ENCODE data around the gene PLOD2.

PLOD2 gene

GRCh38 chr3:146050691-146051090, 110.3 kb downstream of the PLOD2 start:
- no peak for DNase-seq (ENCODE audit: low read depth in 2 of 2, low spot score in 1 of 2)

- DNase-seq (ENCODE audit: low read depth in 2 of 2, low spot score in 1 of 2): no peak
Observed at GRCh38 chr3:146047485-146047884, 113.5 kb downstream of the PLOD2 start.

GRCh38 chr3:146044046-146044445, 116.9 kb downstream of the PLOD2 start:
- DNase-seq (ENCODE audit: low read depth in 2 of 2, low spot score in 1 of 2): no peak

- DNase-seq (ENCODE audit: low read depth in 2 of 2, low spot score in 1 of 2): no peak
Observed at GRCh38 chr3:146040630-146041029, 120.4 kb downstream of the PLOD2 start.

GRCh38 chr3:146037697-146038096, 123.3 kb downstream of the PLOD2 start:
- DNase-seq (ENCODE audit: low read depth in 2 of 2, low spot score in 1 of 2): no peak

- DNase-seq (ENCODE audit: low read depth in 2 of 2, low spot score in 1 of 2): no peak
Observed at GRCh38 chr3:146036281-146036680, 124.7 kb downstream of the PLOD2 start.

- DNase-seq (ENCODE audit: low read depth in 2 of 2, low spot score in 1 of 2): no peak
Observed at GRCh38 chr3:146035366-146035765, 125.6 kb downstream of the PLOD2 start.

GRCh38 chr3:146033950-146034349, 127.0 kb downstream of the PLOD2 start:
- no peak for DNase-seq (ENCODE audit: low read depth in 2 of 2, low spot score in 1 of 2)

- no peak for DNase-seq (ENCODE audit: low read depth in 2 of 2, low spot score in 1 of 2)
Observed at GRCh38 chr3:146026547-146026946, 134.4 kb downstream of the PLOD2 start.

- no peak for DNase-seq (ENCODE audit: low read depth in 2 of 2, low spot score in 1 of 2)
Observed at GRCh38 chr3:146024260-146024659, 136.7 kb downstream of the PLOD2 start.

- DNase-seq (ENCODE audit: low read depth in 2 of 2, low spot score in 1 of 2): no peak
Observed at GRCh38 chr3:146020969-146021368, 140.0 kb downstream of the PLOD2 start.

- no peak for DNase-seq (ENCODE audit: low read depth in 2 of 2, low spot score in 1 of 2)
Observed at GRCh38 chr3:146019508-146019907, 141.5 kb downstream of the PLOD2 start.
